ENCODE measurements around the gene ARID2.

The ARID2 gene

DNA sequence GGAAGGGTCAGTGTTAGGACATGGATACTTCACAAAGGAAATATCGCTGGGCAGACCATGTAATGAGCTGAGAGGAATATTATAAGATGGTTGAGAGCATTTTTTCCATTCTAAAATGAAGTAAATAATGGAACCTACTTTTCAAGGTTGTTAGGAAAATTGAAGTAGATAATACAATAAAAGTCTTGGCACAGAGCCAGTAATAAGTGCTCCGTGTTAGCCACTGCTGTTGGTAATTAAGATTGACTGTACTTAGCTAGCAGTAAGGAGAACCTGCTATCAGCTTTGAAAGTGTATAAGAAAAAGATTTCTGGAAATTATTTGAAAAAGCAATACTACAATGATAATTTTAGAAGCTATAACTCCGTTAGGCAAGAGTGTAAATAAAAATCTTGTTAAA is 183.3 kb downstream of the ARID2 start:
- H3K27ac Mint-ChIP-seq = no peak overlapping the region
- DNase-seq (ENCODE audit: low spot score) = no peak
- H3K27me3 Mint-ChIP-seq (ENCODE audit: low read depth) = no peaks in the 10 kb centered on the region

DNA sequence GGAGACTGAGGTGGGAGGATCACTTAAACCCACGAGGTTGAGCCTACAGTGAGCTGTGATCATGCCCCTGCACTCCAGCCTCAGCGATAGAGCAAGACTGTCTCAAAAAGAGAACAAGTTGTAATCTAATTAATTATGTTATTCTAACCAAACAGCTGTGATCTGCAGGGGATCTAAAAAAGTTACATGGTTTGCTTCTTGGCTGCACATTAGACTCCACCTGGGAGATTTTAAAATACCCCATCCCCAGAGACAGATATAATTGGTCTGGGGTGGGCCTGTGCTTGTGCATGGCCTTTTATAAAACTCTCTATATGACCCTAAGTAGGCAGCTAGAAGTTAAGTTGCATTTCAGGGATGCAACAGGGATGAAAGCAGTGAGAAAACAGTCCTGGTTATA is 184.1 kb downstream of the ARID2 start:
- no peaks in the 10 kb centered on the region for H3K4me1 Mint-ChIP-seq (ENCODE audit: low read depth)
- H3K27me3 Mint-ChIP-seq (ENCODE audit: low read depth) = no peaks in the 10 kb centered on the region
- H3K4me3 Mint-ChIP-seq = no peak overlapping the region
- no peak overlapping the region for H3K27ac Mint-ChIP-seq
- H3K36me3 Mint-ChIP-seq (ENCODE audit: low read depth) = peaks cover 11% of the 10 kb centered on the region
- no peak for DNase-seq (ENCODE audit: low spot score)
- H3K9me3 Mint-ChIP-seq = no peaks in the 10 kb centered on the region

More for the DNA sequence above, 183.3 kb downstream of the ARID2 start:
- Mint-ChIP-seq H3K36me3 (ENCODE audit: low read depth) (peaks cover 8% of the 10 kb centered on the region), H3K4me3 (no peak overlapping the region), H3K4me1 (ENCODE audit: low read depth) (no peaks in the 10 kb centered on the region), H3K9me3 (no peaks in the 10 kb centered on the region)

DNA sequence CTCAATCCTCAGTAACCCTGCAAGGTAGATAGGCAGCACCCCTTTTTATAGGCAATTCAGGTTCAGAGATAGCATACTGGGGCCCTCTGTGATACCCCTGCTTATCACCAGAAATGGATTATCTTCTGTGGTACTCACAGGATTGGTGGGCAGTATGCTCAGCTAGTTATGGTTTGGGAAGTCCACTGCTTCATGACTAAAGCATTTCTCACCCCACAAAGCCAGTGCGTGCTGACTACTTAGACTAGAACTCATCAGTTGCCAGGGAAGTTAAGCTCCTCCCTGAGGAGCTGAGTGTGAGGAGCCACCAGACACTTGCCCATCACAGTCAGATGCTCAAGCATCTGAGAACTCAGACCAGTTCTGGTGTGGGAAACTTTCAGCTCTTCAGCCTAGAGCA is 184.6 kb downstream of the ARID2 start:
- no peaks in the 10 kb centered on the region for H3K9me3 Mint-ChIP-seq
- H3K4me3 Mint-ChIP-seq = no peak overlapping the region
- H3K36me3 Mint-ChIP-seq (ENCODE audit: low read depth) = peaks cover 13% of the 10 kb centered on the region
- no peaks in the 10 kb centered on the region for H3K27me3 Mint-ChIP-seq (ENCODE audit: low read depth)
- no peak for DNase-seq (ENCODE audit: low spot score)
- no peak overlapping the region for H3K27ac Mint-ChIP-seq
- H3K4me1 Mint-ChIP-seq (ENCODE audit: low read depth) = no peaks in the 10 kb centered on the region

DNA sequence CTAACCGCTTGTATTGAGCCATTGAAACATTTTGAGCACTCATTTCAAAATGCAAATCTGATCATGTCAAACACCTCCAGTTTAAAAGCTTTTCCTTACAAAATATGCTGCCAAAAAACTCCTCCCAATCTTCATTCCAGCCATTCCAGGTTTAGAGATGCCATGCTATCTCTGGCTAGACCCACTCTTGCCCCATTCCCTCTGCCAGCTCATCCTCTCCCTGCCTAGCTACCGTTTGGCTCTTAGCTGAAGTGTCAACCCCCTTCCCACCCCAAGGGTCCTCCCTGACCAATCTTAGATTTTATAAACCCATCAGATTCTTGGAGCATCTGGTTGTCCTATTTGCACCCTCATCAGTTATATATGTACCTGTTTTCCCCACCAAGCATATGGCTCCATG is 185.9 kb downstream of the ARID2 start:
- Mint-ChIP-seq H3K27ac (no peak overlapping the region), H3K4me3 (no peak overlapping the region), H3K9me3 (no peaks in the 10 kb centered on the region), H3K4me1 (ENCODE audit: low read depth) (no peaks in the 10 kb centered on the region), H3K27me3 (ENCODE audit: low read depth) (no peaks in the 10 kb centered on the region), H3K36me3 (ENCODE audit: low read depth) (peaks cover 21% of the 10 kb centered on the region)
- no peak for DNase-seq (ENCODE audit: low spot score)

DNA sequence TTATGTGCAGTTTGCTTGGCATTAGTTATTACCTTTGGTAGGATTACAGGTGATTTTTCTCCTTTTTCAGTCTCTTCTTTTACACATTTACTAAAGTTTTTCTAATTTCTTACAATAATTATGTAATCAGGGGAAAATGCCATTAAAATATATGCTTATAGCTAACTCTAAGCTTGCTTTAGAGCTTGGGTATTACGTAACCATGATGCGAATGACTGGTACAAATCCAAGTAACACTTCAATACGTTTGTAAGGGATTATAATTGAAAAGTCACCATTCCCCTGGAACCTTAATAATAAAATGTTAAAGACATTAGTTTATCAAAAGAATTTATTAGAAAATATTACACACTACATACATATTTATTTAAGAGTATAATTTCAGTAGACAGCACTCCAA is 189.3 kb downstream of the ARID2 start:
- Mint-ChIP-seq H3K27me3 (ENCODE audit: low read depth) (no peaks in the 10 kb centered on the region), H3K27ac (no peak overlapping the region)

DNA sequence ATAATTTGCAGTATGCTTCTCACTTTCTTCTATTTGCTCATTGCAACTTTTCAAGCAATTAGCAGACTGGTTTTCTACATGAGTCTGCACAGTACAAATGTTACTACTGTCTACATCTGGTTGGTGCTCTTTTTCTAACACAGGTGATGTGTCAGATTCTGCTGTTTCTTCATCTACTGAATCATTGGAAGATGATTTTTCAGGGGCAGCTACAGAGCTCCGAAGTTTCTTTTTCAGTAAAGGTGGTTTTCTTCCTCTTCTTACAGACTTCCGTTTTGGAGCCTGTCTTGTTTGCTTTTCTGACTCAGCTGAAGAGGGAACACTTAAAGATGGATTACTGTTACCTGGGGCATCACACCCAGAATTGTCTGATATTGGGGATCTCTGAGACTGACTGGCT is 198.8 kb downstream of the ARID2 start:
- Mint-ChIP-seq H3K36me3 (ENCODE audit: low read depth) (peaks cover 54% of the 10 kb centered on the region), H3K4me3 (no peak overlapping the region), H3K9me3 (no peaks in the 10 kb centered on the region), H3K27ac (peak overlapping the region; percentile 53), H3K4me1 (ENCODE audit: low read depth) (peaks cover 6% of the 10 kb centered on the region), H3K27me3 (ENCODE audit: low read depth) (no peaks in the 10 kb centered on the region)
- no peak for DNase-seq (ENCODE audit: low spot score)

More for the DNA sequence above, 189.3 kb downstream of the ARID2 start:
- DNase-seq (ENCODE audit: low spot score) = no peak
- Mint-ChIP-seq H3K36me3 (ENCODE audit: low read depth) (peaks cover 36% of the 10 kb centered on the region), H3K4me3 (no peak overlapping the region), H3K4me1 (ENCODE audit: low read depth) (no peaks in the 10 kb centered on the region), H3K9me3 (no peaks in the 10 kb centered on the region)

GRCh38 chr12:45930369-45930768 is 200.9 kb downstream of the ARID2 start:
- H3K27ac Mint-ChIP-seq = no peak overlapping the region
- no peak for DNase-seq (ENCODE audit: low spot score)
- peaks cover 7% of the 10 kb centered on the region for H3K4me1 Mint-ChIP-seq (ENCODE audit: low read depth)
- peaks cover 48% of the 10 kb centered on the region for H3K36me3 Mint-ChIP-seq (ENCODE audit: low read depth)
- H3K9me3 Mint-ChIP-seq = no peaks in the 10 kb centered on the region
- no peak overlapping the region for H3K4me3 Mint-ChIP-seq
- H3K27me3 Mint-ChIP-seq (ENCODE audit: low read depth) = no peaks in the 10 kb centered on the region

DNA sequence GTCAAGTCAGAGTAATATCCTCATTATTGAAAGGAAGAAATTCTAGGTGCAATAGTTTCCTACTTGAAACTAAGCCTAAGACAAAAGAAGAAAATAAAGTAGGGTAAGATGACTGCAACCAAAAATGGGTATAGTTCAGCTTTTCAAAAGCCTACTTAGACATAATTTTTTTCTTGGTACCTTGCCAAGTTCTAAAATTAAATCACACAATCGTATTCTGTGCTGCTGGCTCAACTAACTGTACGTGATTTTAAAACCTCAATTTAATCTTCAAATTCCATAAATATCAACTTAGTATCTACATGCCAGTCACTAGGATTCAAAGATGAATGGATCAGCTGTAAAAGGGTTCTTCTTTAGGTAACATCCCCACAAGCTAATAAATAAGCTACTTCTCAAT is 204.0 kb downstream of the ARID2 start:
- no peaks in the 10 kb centered on the region for H3K27me3 Mint-ChIP-seq (ENCODE audit: low read depth)
- no peak overlapping the region for H3K4me3 Mint-ChIP-seq
- peaks cover 8% of the 10 kb centered on the region for H3K4me1 Mint-ChIP-seq (ENCODE audit: low read depth)
- H3K9me3 Mint-ChIP-seq = no peaks in the 10 kb centered on the region
- H3K36me3 Mint-ChIP-seq (ENCODE audit: low read depth) = peaks cover 37% of the 10 kb centered on the region
- H3K27ac Mint-ChIP-seq = no peak overlapping the region
- no peak for DNase-seq (ENCODE audit: low spot score)

DNA sequence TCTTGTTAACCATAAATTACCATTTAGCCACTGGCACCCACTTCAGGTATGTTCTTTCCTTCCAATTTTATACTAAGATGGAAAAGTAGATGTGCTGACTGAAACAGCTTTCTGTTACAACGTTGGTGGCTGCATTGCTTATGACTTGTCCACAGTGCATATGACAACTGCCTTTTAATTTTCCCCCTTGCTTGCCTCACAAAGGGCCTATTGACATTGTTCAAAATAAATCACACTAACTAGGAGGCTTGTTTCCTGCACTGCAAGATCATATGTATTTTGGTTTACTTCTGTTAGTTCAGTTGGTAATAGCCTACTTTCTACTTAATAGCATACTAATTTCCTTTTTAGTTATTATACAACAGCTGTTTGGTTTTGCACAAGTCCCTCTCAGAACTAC is 205.4 kb downstream of the ARID2 start:
- Mint-ChIP-seq H3K9me3 (no peaks in the 10 kb centered on the region), H3K4me3 (no peak overlapping the region), H3K4me1 (ENCODE audit: low read depth) (peaks cover 7% of the 10 kb centered on the region), H3K27ac (no peak overlapping the region), H3K27me3 (ENCODE audit: low read depth) (no peaks in the 10 kb centered on the region), H3K36me3 (ENCODE audit: low read depth) (peaks cover 35% of the 10 kb centered on the region)
- no peak for DNase-seq (ENCODE audit: low spot score)

GRCh38 chr12:45938566-45938965 is 209.1 kb downstream of the ARID2 start:
- H3K9me3 Mint-ChIP-seq = peaks cover 3% of the 10 kb centered on the region
- H3K27me3 Mint-ChIP-seq (ENCODE audit: low read depth) = no peaks in the 10 kb centered on the region
- no peak overlapping the region for H3K4me3 Mint-ChIP-seq
- no peak overlapping the region for H3K27ac Mint-ChIP-seq
- no peak for DNase-seq (ENCODE audit: low spot score)
- H3K36me3 Mint-ChIP-seq (ENCODE audit: low read depth) = peaks cover 52% of the 10 kb centered on the region
- H3K4me1 Mint-ChIP-seq (ENCODE audit: low read depth) = peaks cover 7% of the 10 kb centered on the region

GRCh38 chr12:45939759-45940158 is 210.3 kb downstream of the ARID2 start:
- Mint-ChIP-seq H3K36me3 (ENCODE audit: low read depth) (peaks cover 61% of the 10 kb centered on the region), H3K4me1 (ENCODE audit: low read depth) (peaks cover 10% of the 10 kb centered on the region), H3K4me3 (no peak overlapping the region), H3K9me3 (peaks cover 3% of the 10 kb centered on the region), H3K27me3 (ENCODE audit: low read depth) (no peaks in the 10 kb centered on the region), H3K27ac (no peak overlapping the region)
- no peak for DNase-seq (ENCODE audit: low spot score)

DNA sequence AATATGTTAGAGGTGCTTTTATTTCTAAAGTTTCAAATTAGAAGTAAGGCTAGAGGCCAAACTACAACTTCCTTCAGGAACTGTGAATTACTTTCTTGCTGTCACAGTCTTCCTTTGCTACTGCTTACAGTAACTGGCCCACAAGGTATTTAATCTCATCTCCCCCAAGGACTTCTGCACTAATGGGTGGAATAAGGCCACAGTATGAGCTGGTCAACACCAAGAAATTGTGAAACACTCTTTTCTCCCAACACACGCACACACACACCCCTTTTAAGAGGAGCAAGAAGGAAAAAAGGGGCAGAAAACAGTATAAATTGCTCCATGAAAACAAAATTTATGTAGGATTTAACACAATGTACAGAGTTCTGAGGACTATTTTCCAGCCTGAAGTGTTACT is 215.3 kb downstream of the ARID2 start:
- H3K9me3 Mint-ChIP-seq = peaks cover 3% of the 10 kb centered on the region
- peaks cover 4% of the 10 kb centered on the region for H3K4me1 Mint-ChIP-seq (ENCODE audit: low read depth)
- H3K27ac Mint-ChIP-seq = no peak overlapping the region
- no peak for DNase-seq (ENCODE audit: low spot score)
- no peak overlapping the region for H3K4me3 Mint-ChIP-seq
- peaks cover 76% of the 10 kb centered on the region for H3K36me3 Mint-ChIP-seq (ENCODE audit: low read depth)
- no peaks in the 10 kb centered on the region for H3K27me3 Mint-ChIP-seq (ENCODE audit: low read depth)

- DNase-seq (ENCODE audit: low spot score) = no peak
- Mint-ChIP-seq H3K4me3 (no peak overlapping the region), H3K4me1 (ENCODE audit: low read depth) (peaks cover 4% of the 10 kb centered on the region), H3K27ac (no peak overlapping the region), H3K9me3 (no peaks in the 10 kb centered on the region), H3K36me3 (ENCODE audit: low read depth) (peaks cover 66% of the 10 kb centered on the region), H3K27me3 (ENCODE audit: low read depth) (no peaks in the 10 kb centered on the region)
These were observed 216.9 kb downstream of the ARID2 start for GRCh38 chr12:45946435-45946834.

- DNase-seq (ENCODE audit: low spot score) = no peak
- peaks cover 4% of the 10 kb centered on the region for H3K4me1 Mint-ChIP-seq (ENCODE audit: low read depth)
- H3K9me3 Mint-ChIP-seq = no peaks in the 10 kb centered on the region
- no peak overlapping the region for H3K27ac Mint-ChIP-seq
- no peaks in the 10 kb centered on the region for H3K27me3 Mint-ChIP-seq (ENCODE audit: low read depth)
- peaks cover 54% of the 10 kb centered on the region for H3K36me3 Mint-ChIP-seq (ENCODE audit: low read depth)
- H3K4me3 Mint-ChIP-seq = no peak overlapping the region
These were observed 219.0 kb downstream of the ARID2 start for GRCh38 chr12:45948546-45948945.
